K562 (cell line): Measurements from ENCODE around the gene MCL1. TPM values are rescaled to one million over a fixed set of nuclear protein-coding genes. Genes with fewer than 3 reads are reported as not detected.

Experiments used
- ARHGAP35 ChIP-seq: fragments of 450-650 bp; IDR thresholded peaks from 2 replicates; pipeline ENCODE4 v1.6.1; 2018; ENCODE audit not compliant: partially characterized antibody
- ARID1B ChIP-seq: fragments of 450-650 bp; IDR thresholded peaks from 2 replicates; pipeline ENCODE4 v1.6.1; 2016; ENCODE audit warnings: antibody characterized with exemption, mild to moderate bottlenecking, inconsistent platforms
- DLX4 ChIP-seq: fragments of 250-450 bp; sonication (Bioruptor Pico); IDR thresholded peaks from 2 replicates; pipeline ENCODE4 v1.6.1; 2021; ENCODE audit warnings: mild to moderate bottlenecking
- GMEB1 ChIP-seq: fragments of 250-450 bp; sonication (Bioruptor Pico); IDR thresholded peaks from 2 replicates; pipeline ENCODE4 v1.4.0; 2020; ENCODE audit warnings: mild to moderate bottlenecking
- GTF2B ChIP-seq: IDR thresholded peaks from 2 replicates; pipeline ENCODE4 v1.6.1; 2011; ENCODE audit not compliant: insufficient read length; ENCODE audit errors: extremely low read depth
- L3MBTL2 ChIP-seq: fragments of 450-650 bp; IDR thresholded peaks from 2 replicates; pipeline ENCODE4 v1.6.1; 2016; ENCODE audit warnings: mild to moderate bottlenecking, moderate library complexity
- NCOR1 ChIP-seq: fragments of 450-650 bp; IDR thresholded peaks from 2 replicates; pipeline ENCODE4 v1.6.1; 2016; ENCODE audit warnings: mild to moderate bottlenecking, moderate library complexity
- POLR2AphosphoS2 ChIP-seq: IDR thresholded peaks from 2 replicates; pipeline ENCODE4 v1.6.1; 2012; ENCODE audit warnings: low read length, improper control_type of control experiment
- SIN3B ChIP-seq: fragments of 450-650 bp; IDR thresholded peaks from 2 replicates; pipeline ENCODE4 v1.6.1; 2017; ENCODE audit warnings: low read depth, mild to moderate bottlenecking, moderate library complexity
- SRSF3 ChIP-seq: fragments of 200-400 bp; formaldehyde crosslinking; IDR thresholded peaks from 2 replicates; pipeline ENCODE4 v1.6.1; 2016; ENCODE audit warnings: mild to moderate bottlenecking, low read length, moderate library complexity; ENCODE audit not compliant: insufficient read depth
- TBP ChIP-seq: optimal IDR thresholded peaks from 2 replicates; pipeline ENCODE3; 2011; ENCODE audit warnings: low read depth, low read length, improper control_type of control experiment
- ZBTB43 ChIP-seq: sonication (generic); formaldehyde crosslinking; IDR thresholded peaks from 2 replicates; pipeline ENCODE4 v1.8.0; 2023; ENCODE audit warnings: mild to moderate bottlenecking, missing genetic modification reagents
- ZBTB7A ChIP-seq: IDR thresholded peaks from 2 replicates; pipeline ENCODE4 v1.6.1; 2011; ENCODE audit warnings: low read depth, mild to moderate bottlenecking, low read length, moderate library complexity, borderline replicate concordance; ENCODE audit not compliant: control insufficient read depth
- ZFP91 ChIP-seq: sonication (generic); formaldehyde crosslinking; IDR thresholded peaks from 2 replicates; pipeline ENCODE4 v1.8.0; 2022; ENCODE audit warnings: mild to moderate bottlenecking, missing genetic modification reagents
- polyA plus RNA-seq, 8 experiments: library from polyadenylated mRNA; depleted of rRNA in 4 of 8; stranded (reverse) in 5 of 8; unstranded in 3 of 8; fragments of >200 nt; fragmentation: Nextera tagmentation in 2 of 8; fragmentation: Illumina TruSeq in 1 of 8; extraction: Ambion mirVana in 2 of 8; extraction: Trizol in 1 of 8; gene quantifications; 2 replicates each; pipeline versions ENCODE4 v1.2.1 to v1.2.3, GENCODE V29; 2011 to 2014; ENCODE audit warnings: inconsistent platforms in 1 of 8, missing spikeins in 1 of 8
- total RNA-seq, 7 experiments: library from RNA; depleted of rRNA in 6 of 7; stranded (reverse); fragments of >200 nt in 6 of 7; fragmentation: Illumina TruSeq in 2 of 7; extraction: Trizol in 2 of 7; gene quantifications; 2 replicates each; pipeline versions ENCODE4 v1.2.1 to v1.2.3, GENCODE V29; 2011 to 2021; ENCODE audit warnings: low replicate concordance in 1 of 7

The MCL1 gene
- total and polyA plus RNA-seq, 9 of the 15 experiments (the other 6 are each of a cell fraction or from before 2014, with no cell fraction given) = 27.1 to 224 (median 138) TPM

- no peak for TF ChIP-seq ZFP91
- TF ChIP-seq L3MBTL2 = no peak
- no peak for TF ChIP-seq GTF2B
- peak; percentile 22; the same call in 1 of the 2 replicates for TF ChIP-seq ARID1B
- TF ChIP-seq ARHGAP35 = no peak
- no peak for TF ChIP-seq SRSF3
- 0 out of 2 replicates have a peak, but pooled peaks have one; percentile 8 for TF ChIP-seq POLR2AphosphoS2
- TF ChIP-seq ZBTB7A = peak; percentile 56; the same call in 1 of the 2 replicates
- TF ChIP-seq DLX4 = no peak
- TF ChIP-seq TBP = no peak
- TF ChIP-seq SIN3B = no peak
- TF ChIP-seq NCOR1 = peak; percentile 26; the same call in 1 of the 2 replicates
- TF ChIP-seq ZBTB43 (CRISPR knock-in tag) = no peak
- no peak for TF ChIP-seq GMEB1
Measured at GRCh38 chr1:150622303-150622975, 43.0 kb upstream of the MCL1 start (continued).
